GM10266 (cell line): ENCODE data around the gene NAT9.

Source experiments
- DNase-seq: peaks from one replicate; pipeline ENCODE4 v3.0.0; 2012; ENCODE audit errors: extremely low spot score
- CTCF ChIP-seq: IDR thresholded peaks from 2 replicates; pipeline ENCODE4 v1.5.1; 2012; ENCODE audit warnings: mild to moderate bottlenecking, low read depth; ENCODE audit not compliant: control insufficient read depth, insufficient read depth; ENCODE audit errors: missing control alignments

Gene NAT9

GRCh38 chr17:74749279-74750038, 26.7 kb downstream of the NAT9 start:
- DNase-seq: peak; percentile 47
- no peak for TF ChIP-seq CTCF

DNA sequence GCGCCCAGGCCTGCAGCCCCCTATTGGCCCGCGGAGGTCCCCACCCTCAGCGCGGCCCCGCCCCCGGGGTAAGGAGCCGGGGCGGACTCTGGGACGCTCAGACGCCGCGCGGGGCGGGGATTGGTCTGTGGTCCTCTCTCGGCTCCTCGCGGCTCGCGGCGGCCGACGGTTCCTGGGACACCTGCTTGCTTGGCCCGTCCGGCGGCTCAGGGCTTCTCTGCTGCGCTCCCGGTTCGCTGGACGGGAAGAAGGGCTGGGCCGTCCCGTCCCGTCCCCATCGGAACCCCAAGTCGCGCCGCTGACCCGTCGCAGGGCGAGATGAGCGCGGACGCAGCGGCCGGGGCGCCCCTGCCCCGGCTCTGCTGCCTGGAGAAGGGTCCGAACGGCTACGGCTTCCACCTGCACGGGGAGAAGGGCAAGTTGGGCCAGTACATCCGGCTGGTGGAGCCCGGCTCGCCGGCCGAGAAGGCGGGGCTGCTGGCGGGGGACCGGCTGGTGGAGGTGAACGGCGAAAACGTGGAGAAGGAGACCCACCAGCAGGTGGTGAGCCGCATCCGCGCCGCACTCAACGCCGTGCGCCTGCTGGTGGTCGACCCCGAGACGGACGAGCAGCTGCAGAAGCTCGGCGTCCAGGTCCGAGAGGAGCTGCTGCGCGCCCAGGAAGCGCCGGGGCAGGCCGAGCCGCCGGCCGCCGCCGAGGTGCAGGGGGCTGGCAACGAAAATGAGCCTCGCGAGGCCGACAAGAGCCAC, 27.4 kb downstream of the NAT9 start, which contains the start of gene NHERF1:
NHERF1 (plus strand) TSS at position 100 of the 750 bp plus-strand sequence; CDS start at position 319, 219 bp downstream.
- peak; percentile 20 for TF ChIP-seq CTCF
- peak; percentile 99 for DNase-seq

DNA sequence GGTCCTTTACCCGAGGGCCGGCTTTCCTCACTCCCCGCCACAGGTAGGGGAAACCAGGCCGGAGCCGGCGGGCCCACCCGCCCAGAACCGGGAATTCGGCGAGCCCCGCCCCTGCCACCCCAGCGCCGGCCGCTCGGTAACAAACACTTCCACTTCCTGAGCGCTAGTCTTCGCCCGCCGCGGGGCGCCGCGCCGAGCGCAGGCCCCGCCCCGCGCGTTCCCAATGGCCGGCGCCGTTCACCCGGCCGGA, 27.9 kb downstream of the NAT9 start:
- TF ChIP-seq CTCF: peak; percentile 12
- no peak for DNase-seq

GRCh38 chr17:74746922-74747321, 29.2 kb downstream of the NAT9 start:
- DNase-seq: no peak
- TF ChIP-seq CTCF: no peak

- no peak for TF ChIP-seq CTCF
- DNase-seq: no peak
These were observed 29.8 kb downstream of the NAT9 start for GRCh38 chr17:74746376-74746775.

GRCh38 chr17:74745548-74746177, 30.5 kb downstream of the NAT9 start:
- no peak for DNase-seq
- TF ChIP-seq CTCF: no peak
